Measurements from ENCODE around the gene PANK2.

- TF ChIP-seq POLR2AphosphoS5 (IDR thresholded peaks at IDR 0.05; ENCODE audit: insufficient read depth in 1 of 2, low read depth in 1 of 2): no peak
- TF ChIP-seq, protein P1, sequence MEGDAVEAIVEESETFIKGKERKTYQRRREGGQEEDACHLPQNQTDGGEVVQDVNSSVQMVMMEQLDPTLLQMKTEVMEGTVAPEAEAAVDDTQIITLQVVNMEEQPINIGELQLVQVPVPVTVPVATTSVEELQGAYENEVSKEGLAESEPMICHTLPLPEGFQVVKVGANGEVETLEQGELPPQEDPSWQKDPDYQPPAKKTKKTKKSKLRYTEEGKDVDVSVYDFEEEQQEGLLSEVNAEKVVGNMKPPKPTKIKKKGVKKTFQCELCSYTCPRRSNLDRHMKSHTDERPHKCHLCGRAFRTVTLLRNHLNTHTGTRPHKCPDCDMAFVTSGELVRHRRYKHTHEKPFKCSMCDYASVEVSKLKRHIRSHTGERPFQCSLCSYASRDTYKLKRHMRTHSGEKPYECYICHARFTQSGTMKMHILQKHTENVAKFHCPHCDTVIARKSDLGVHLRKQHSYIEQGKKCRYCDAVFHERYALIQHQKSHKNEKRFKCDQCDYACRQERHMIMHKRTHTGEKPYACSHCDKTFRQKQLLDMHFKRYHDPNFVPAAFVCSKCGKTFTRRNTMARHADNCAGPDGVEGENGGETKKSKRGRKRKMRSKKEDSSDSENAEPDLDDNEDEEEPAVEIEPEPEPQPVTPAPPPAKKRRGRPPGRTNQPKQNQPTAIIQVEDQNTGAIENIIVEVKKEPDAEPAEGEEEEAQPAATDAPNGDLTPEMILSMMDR (IDR thresholded peaks at IDR 0.05): no peak
Observed at GRCh38 chr20:3904857-3905256, 15.7 kb downstream of the PANK2 start.
